Measurements from ENCODE around the gene S100A11.

DNA sequence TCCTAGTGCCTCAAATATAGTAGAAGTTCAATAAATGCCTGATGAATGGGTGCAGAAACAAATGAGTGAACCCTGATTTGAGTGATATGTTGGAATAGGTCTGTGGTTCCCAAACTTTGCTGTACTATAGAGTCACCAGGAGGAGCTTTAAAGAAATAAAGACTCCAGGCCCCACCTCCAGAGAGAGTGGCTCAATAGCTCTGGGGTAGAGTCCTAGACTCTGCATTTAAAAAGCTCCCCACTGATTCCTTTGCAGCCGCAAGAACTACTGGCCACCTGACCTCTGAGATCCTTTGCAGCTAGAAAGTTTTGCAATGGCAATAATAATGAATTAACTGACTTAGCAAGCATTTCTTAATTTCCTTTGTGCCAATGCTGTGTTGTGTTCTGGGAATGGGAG lies 31.1 kb upstream of the S100A11 start:
- TF ChIP-seq, protein P1, sequence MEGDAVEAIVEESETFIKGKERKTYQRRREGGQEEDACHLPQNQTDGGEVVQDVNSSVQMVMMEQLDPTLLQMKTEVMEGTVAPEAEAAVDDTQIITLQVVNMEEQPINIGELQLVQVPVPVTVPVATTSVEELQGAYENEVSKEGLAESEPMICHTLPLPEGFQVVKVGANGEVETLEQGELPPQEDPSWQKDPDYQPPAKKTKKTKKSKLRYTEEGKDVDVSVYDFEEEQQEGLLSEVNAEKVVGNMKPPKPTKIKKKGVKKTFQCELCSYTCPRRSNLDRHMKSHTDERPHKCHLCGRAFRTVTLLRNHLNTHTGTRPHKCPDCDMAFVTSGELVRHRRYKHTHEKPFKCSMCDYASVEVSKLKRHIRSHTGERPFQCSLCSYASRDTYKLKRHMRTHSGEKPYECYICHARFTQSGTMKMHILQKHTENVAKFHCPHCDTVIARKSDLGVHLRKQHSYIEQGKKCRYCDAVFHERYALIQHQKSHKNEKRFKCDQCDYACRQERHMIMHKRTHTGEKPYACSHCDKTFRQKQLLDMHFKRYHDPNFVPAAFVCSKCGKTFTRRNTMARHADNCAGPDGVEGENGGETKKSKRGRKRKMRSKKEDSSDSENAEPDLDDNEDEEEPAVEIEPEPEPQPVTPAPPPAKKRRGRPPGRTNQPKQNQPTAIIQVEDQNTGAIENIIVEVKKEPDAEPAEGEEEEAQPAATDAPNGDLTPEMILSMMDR (conservative IDR thresholded peaks at IDR 0.05; ENCODE audit: low read length) = no peak
- TF ChIP-seq EZH2phosphoT487 (IDR thresholded peaks at IDR 0.05; ENCODE audit: borderline replicate concordance, low read depth, low read length) = no peak

All from OCI-LY7 (cell line).